MG63 (cell line): ENCODE data around the gene KIRREL3. TPM values are rescaled to one million over a fixed set of nuclear protein-coding genes. Genes with fewer than 3 reads are reported as not detected.
"Not testable (repeated sequence)": the region's sequence is repeated elsewhere in the genome, so short reads cannot be mapped to it uniquely, and the experiment has no call there.

Experiments used
- DNase-seq: peaks from one replicate; pipeline ENCODE4 v3.0.0-alpha.2; 2020
- H3K27me3 ChIP-seq: fragments of 250-450 bp; sonication (Bioruptor Pico); 2 replicates; pipeline ENCODE4 v1.5.1; 2020; ENCODE audit warnings: mild to moderate bottlenecking, moderate library complexity
- H3K36me3 ChIP-seq: fragments of 250-450 bp; sonication (Bioruptor Pico); 2 replicates; pipeline ENCODE4 v1.5.1; 2020; ENCODE audit warnings: mild to moderate bottlenecking, moderate library complexity
- H3K4me3 ChIP-seq: fragments of 250-450 bp; sonication (Bioruptor Pico); 2 replicates; pipeline ENCODE4 v1.5.1; 2020; ENCODE audit warnings: mild to moderate bottlenecking, moderate library complexity
- H3K9me3 ChIP-seq: fragments of 250-450 bp; sonication (Bioruptor Pico); 2 replicates; pipeline ENCODE4 v1.5.1; 2020; ENCODE audit warnings: mild to moderate bottlenecking, moderate library complexity
- total RNA-seq: library from RNA; depleted of rRNA; stranded (reverse); fragments of >200 nt; shearing (Covaris generic); gene quantifications from 2 replicates; pipeline ENCODE4 v1.2.3, GENCODE V29; 2014; ENCODE audit warnings: low replicate concordance

KIRREL3 gene
- total RNA-seq, 1 experiment from 2014 or later: 11.7 TPM

GRCh38 chr11:126373389-126374066 is 627.0 kb downstream of the KIRREL3 start:
- peak; percentile 68 for DNase-seq
- not testable (repeated sequence) for H3K4me3 ChIP-seq, H3K36me3 ChIP-seq, H3K9me3 ChIP-seq, H3K27me3 ChIP-seq
